Lung (tissue), 12 donors: ENCODE measurements around the gene HUNK. TPM values are rescaled to one million over a fixed set of nuclear protein-coding genes. Genes with fewer than 3 reads are reported as not detected.

Experiments used
- ATAC-seq: fragments of 200-7000 bp; cut with Tn5 transposase; one replicate; pipeline ENCODE4 v1.9.1; 2020; ENCODE audit warnings: moderate number of reproducible peaks; ENCODE audit not compliant: insufficient read depth, low FRiP score
- DNase-seq, 3 donors: peaks; one replicate each; pipeline ENCODE4 v3.0.0-alpha.2; 2013 to 2017
- H3K27ac ChIP-seq, 2 donors: one replicate each; pipeline ENCODE4 v1.5.1; 2013; ENCODE audit warnings: mild to moderate bottlenecking in 2 of 2, moderate library complexity in 2 of 2, control low read depth in 1 of 2, inconsistent platforms in 1 of 2, low read depth in 1 of 2, low read length in 1 of 2
- H3K27me3 ChIP-seq, 3 donors: one replicate each; pipeline ENCODE4 v1.5.1; 2013; ENCODE audit warnings: low read length in 2 of 3; ENCODE audit not compliant: control insufficient read depth in 3 of 3, insufficient read depth in 3 of 3
- H3K36me3 ChIP-seq, 4 donors: one replicate each; pipeline ENCODE4 v1.5.1; 2013; ENCODE audit warnings: low read length in 4 of 4, mild to moderate bottlenecking in 1 of 4, moderate library complexity in 1 of 4; ENCODE audit not compliant: control insufficient read depth in 4 of 4, insufficient read depth in 4 of 4
- H3K4me1 ChIP-seq, 5 donors: one replicate each; pipeline ENCODE4 v1.5.1; 2013; ENCODE audit warnings: low read length in 5 of 5, mild to moderate bottlenecking in 2 of 5, moderate library complexity in 1 of 5; ENCODE audit not compliant: control insufficient read depth in 5 of 5, insufficient read depth in 5 of 5
- H3K4me3 ChIP-seq: one replicate; pipeline ENCODE4 v1.5.1; 2013; ENCODE audit warnings: mild to moderate bottlenecking, control low read depth, moderate library complexity
- H3K9ac ChIP-seq, 2 donors: one replicate each; pipeline ENCODE4 v1.5.1; 2013; ENCODE audit warnings: low read length in 2 of 2, control low read depth in 1 of 2; ENCODE audit not compliant: insufficient read depth in 1 of 2
- H3K9me3 ChIP-seq, 4 donors: one replicate each; pipeline ENCODE4 v1.5.1; 2013; ENCODE audit warnings: low read length in 3 of 4, mild to moderate bottlenecking in 1 of 4, moderate library complexity in 1 of 4; ENCODE audit not compliant: control insufficient read depth in 4 of 4, insufficient read depth in 3 of 4
- WGBS, 2 donors: extraction: QIAGEN DNeasy Blood & Tissue Kit; methylation state at CpG; one replicate each; pipeline ENCODE4 v1.1.7; 2013; 5-methylcytosine and 5-hydroxymethylcytosine counted together
- polyA plus RNA-seq, 2 donors: library from polyadenylated mRNA; stranded (reverse); fragments of 200-250 nt; gene quantifications; one replicate each; pipeline ENCODE4 v1.2.1, GENCODE V29; 2013
- total RNA-seq, 2 donors: library from RNA; depleted of rRNA in 1 of 2; stranded (reverse); fragments of >200 nt in 1 of 2; gene quantifications; one replicate each; pipeline ENCODE4 v1.2.1, GENCODE V29; 2014 to 2021
- TF ChIP-seq, protein P1 (sequence below): IDR thresholded peaks from 2 replicates; pipeline ENCODE4 v1.5.1; 2012; ENCODE audit warnings: mild to moderate bottlenecking; ENCODE audit errors: control extremely low read depth, extremely low read depth
- donor health status: control.
- donor health status: control.
- donor health status: Bipolar disorder and iron deficiency.
- donor health status: healthy.
- donor health status: DM: yes; HTN: yes; CAD: no.

HUNK gene
- total and polyA plus RNA-seq, 4 donors: 0.27 to 2.4 (median 1.4) TPM

- H3K27ac ChIP-seq: no peak overlapping the region
Observed at GRCh38 chr21:31923756-31924155, 50.9 kb downstream of the HUNK start.

GRCh38 chr21:31924548-31924947 is 51.7 kb downstream of the HUNK start:
- Histone ChIP-seq H3K4me3 (no peak overlapping the region), H3K36me3 (peaks cover 0 to 3% (median 1%) of the 10 kb centered on the region in 4 donors), H3K27ac (no peak overlapping the region), H3K4me1 (peaks cover 0 to 8% (median 0%) of the 10 kb centered on the region in 5 donors), H3K27me3 (no peaks in the 10 kb centered on the region), H3K9me3 (peaks cover 0 to 4% (median 0%) of the 10 kb centered on the region in 4 donors), H3K9ac (no peak overlapping the region)
- TF ChIP-seq, protein P1, sequence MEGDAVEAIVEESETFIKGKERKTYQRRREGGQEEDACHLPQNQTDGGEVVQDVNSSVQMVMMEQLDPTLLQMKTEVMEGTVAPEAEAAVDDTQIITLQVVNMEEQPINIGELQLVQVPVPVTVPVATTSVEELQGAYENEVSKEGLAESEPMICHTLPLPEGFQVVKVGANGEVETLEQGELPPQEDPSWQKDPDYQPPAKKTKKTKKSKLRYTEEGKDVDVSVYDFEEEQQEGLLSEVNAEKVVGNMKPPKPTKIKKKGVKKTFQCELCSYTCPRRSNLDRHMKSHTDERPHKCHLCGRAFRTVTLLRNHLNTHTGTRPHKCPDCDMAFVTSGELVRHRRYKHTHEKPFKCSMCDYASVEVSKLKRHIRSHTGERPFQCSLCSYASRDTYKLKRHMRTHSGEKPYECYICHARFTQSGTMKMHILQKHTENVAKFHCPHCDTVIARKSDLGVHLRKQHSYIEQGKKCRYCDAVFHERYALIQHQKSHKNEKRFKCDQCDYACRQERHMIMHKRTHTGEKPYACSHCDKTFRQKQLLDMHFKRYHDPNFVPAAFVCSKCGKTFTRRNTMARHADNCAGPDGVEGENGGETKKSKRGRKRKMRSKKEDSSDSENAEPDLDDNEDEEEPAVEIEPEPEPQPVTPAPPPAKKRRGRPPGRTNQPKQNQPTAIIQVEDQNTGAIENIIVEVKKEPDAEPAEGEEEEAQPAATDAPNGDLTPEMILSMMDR: no peak
- WGBS, 2 donors: 94 to 95% methylated on average over 13 of the region's 13 CpGs
- ATAC-seq: no peak
- no peak for DNase-seq

More at GRCh38 chr21:31923756-31924155, 50.9 kb downstream of the HUNK start:
- H3K4me3 ChIP-seq: no peak overlapping the region
- H3K36me3 ChIP-seq: peaks cover 0 to 3% (median 1%) of the 10 kb centered on the region in 4 donors
- 99 to 100% methylated on average over 3 of the region's 3 CpGs for WGBS, 2 donors
- peaks cover 0 to 4% (median 0%) of the 10 kb centered on the region in 4 donors for H3K9me3 ChIP-seq
- no peaks in the 10 kb centered on the region for H3K27me3 ChIP-seq
- H3K9ac ChIP-seq: no peak overlapping the region
- no peak for ATAC-seq
- DNase-seq: no peak
- peaks cover 0 to under 1% (median 0%) of the 10 kb centered on the region in 5 donors for H3K4me1 ChIP-seq
- TF ChIP-seq, protein P1: no peak

GRCh38 chr21:31926498-31926897 is 53.7 kb downstream of the HUNK start:
- H3K4me1 ChIP-seq: peaks cover 0 to 13% (median 0%) of the 10 kb centered on the region in 5 donors
- TF ChIP-seq, protein P1: no peak
- no peaks in the 10 kb centered on the region for H3K27me3 ChIP-seq
- peaks cover 0 to 4% (median 0%) of the 10 kb centered on the region in 4 donors for H3K9me3 ChIP-seq
- H3K36me3 ChIP-seq: peaks cover 0 to 3% (median 1%) of the 10 kb centered on the region in 4 donors
- no peak overlapping the region for H3K27ac ChIP-seq
- ATAC-seq (no peak), DNase-seq (no peak)
- H3K4me3 ChIP-seq: no peak overlapping the region
- no peak overlapping the region for H3K9ac ChIP-seq
- 96 to 98% methylated on average over 3 of the region's 3 CpGs for WGBS, 2 donors
